ENCODE results near the gene ASRGL1. TPM values are rescaled to one million over a fixed set of nuclear protein-coding genes. Genes with fewer than 3 reads are reported as not detected.

ASRGL1 gene
- total and polyA plus RNA-seq, 2 of the 13 experiments (the other 11 are each of a cell fraction or from before 2014, with no cell fraction given), result 50.8 to 97.5 TPM

GRCh38 chr11:62398011-62398994, 61.1 kb downstream of the ASRGL1 start (continued):
- TF ChIP-seq NPAS2 (CRISPR knock-in tag; IDR thresholded peaks at IDR 0.05; ENCODE audit: borderline replicate concordance) (no peak), TBX2 (CRISPR knock-in tag; IDR thresholded peaks at IDR 0.05; ENCODE audit: borderline replicate concordance) (peak; percentile 39; the same call in 1 of the 2 replicates), ZNF891 (CRISPR knock-in tag; IDR thresholded peaks at IDR 0.05) (0 out of 2 replicates have a peak, but pooled peaks have one; percentile 46), POLR2G (IDR thresholded peaks at IDR 0.05; ENCODE audit: low read depth, low read length) (no peak), ZNF557 (CRISPR knock-in tag; IDR thresholded peaks at IDR 0.05) (no peak), HNF1B (CRISPR knock-in tag; IDR thresholded peaks at IDR 0.05) (no peak), ZBTB25 (CRISPR knock-in tag; IDR thresholded peaks at IDR 0.05) (no peak), SAP130 (CRISPR knock-in tag; IDR thresholded peaks at IDR 0.05; ENCODE audit: low read depth) (peak; percentile 32; the same call in 1 of the 2 replicates)

Data from HepG2 (cell line).